GM18519 (cell line): ENCODE results near the gene GRID2.

Source experiments
- ATAC-seq: cut with Tn5 transposase; IDR thresholded peaks from one replicate; pipeline ENCODE4 v1.9.1; 2021; ENCODE audit warnings: mild to moderate bottlenecking, moderate library complexity; ENCODE audit not compliant: unreplicated experiment, low FRiP score

GRID2 gene

GRCh38 chr4:92872604-92873003 lies 568.8 kb downstream of the GRID2 start:
- ATAC-seq = no peak

DNA sequence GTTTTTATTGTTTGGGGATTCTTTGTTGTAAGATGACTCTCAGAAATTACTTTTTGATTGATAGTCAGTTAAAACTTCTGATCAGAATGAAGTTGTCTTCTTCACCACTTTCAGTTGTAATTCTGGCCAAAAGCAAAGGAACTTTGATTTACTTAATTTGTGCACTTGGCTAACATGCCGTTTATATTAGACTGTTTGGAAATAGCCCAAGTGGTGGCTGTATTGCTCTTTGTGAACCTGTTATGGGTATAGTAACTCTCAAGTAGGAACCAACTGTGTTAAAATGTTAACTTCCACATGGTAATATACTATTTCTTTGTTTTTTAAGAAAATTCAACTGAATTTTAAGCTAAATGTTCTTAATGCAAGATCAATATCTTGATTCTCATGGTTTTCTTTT lies 581.9 kb downstream of the GRID2 start:
- ATAC-seq = no peak

- ATAC-seq = no peak
Observed at GRCh38 chr4:92952426-92952825, 648.7 kb downstream of the GRID2 start.

DNA sequence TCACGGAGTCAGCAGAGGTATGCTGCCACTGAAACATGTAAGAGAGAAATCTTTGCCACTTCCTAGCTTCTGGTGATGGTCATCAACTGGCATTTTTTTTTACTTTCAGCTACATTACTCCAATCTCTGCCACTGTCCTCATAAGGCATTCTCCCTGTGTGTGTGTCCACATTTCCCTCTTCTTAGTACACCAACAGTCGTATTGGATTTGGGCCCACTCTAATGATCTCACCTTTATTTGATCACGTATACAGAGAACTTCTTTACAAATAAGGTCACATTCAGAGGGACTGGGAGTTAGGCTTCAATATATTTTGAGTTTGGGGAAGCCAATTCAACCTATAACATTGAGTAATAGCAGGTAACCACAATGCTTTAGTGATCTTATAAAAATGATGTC lies 649.1 kb downstream of the GRID2 start:
- no peak for ATAC-seq

- no peak for ATAC-seq
Observed at GRCh38 chr4:92953462-92953861, 649.7 kb downstream of the GRID2 start.

DNA sequence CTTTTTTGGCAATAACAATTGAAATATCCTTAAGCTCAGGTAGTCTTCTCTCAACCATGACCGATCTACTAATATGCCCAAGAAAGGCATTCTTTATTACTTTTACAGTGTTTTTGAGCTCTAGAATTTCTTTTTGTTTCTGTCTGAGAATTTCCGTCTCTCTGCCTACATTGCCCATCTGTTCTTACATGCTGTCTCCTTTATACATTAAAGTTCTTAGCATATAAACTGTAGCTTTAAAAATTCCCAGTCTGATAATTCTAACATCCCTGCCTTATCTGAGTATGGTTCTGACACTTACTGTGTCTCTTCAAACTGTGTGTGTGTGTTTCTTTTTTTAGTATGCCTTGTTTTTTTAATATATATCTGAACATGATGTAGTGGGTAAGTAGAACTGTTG lies 658.1 kb downstream of the GRID2 start:
- ATAC-seq = no peak

DNA sequence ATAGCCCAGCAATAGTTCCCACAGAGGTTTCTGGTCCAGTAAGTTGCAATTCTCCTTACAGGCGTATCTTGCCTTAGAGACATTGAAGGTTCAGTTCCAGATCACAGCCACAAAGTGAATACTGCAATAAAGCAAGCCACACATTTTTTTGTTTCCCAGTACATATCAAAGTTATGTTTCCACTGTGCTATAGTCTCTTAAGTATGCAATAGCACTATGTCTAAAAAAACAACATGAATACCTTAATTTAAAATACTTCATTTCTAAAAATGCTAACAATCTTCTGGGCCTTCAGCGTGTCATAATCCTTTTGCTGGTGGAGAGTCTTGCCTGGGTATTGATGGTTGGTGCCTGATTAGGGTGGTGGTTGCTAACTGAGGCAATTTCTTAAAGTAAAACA lies 659.1 kb downstream of the GRID2 start:
- no peak for ATAC-seq

- no peak for ATAC-seq
Observed at GRCh38 chr4:92968556-92968955, 664.8 kb downstream of the GRID2 start.

DNA sequence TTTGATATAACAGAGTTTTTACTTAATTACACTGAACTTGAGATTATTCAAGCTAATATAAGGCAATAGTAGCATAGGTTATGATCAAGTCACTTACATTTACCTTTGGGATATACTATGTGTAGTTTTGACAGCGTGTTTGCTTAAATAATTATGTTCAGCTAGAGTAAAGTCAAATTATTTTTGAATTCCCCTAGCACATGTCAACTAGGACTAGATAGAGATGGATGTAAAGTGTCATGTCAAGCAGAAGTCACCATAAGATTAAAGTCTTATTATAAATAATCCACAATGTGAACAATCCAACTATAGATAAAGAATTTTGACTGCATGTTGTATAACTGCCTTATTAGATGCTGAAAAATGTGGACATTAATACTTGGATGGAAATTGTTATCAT lies 665.2 kb downstream of the GRID2 start:
- ATAC-seq = no peak

DNA sequence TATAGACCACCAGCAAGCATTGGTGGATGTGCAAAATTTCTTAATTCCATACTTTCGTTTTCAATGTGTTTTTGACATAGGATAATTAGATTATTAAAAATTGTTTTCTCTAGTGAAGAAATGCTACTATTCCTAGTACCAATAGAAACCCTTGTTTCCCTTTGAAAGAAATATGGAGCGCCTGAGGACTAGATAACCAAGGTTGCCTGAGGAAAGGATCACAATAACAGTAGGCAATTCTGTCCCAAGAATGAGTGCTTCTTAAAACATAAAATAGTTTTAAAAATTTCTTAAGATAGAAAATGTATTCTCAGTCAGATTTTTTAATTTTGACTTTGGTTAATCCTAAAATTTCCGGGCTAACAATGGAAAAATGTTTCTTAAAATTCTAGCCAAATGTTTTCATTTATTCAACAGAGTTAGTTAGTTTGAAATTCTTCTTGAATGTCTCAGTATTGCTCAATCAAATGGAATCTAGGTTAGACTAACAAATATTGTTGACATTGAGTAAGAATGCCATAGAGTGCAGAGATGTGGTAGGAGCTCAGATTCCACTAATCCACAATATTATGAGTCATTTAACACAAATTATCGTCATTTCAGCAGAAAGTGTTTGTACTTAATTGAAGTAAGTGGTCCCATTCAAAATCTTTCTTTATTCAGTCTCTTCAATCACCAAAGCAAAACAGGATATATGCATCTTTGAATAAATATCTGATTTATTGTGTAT lies 666.0 kb downstream of the GRID2 start:
- no peak for ATAC-seq

DNA sequence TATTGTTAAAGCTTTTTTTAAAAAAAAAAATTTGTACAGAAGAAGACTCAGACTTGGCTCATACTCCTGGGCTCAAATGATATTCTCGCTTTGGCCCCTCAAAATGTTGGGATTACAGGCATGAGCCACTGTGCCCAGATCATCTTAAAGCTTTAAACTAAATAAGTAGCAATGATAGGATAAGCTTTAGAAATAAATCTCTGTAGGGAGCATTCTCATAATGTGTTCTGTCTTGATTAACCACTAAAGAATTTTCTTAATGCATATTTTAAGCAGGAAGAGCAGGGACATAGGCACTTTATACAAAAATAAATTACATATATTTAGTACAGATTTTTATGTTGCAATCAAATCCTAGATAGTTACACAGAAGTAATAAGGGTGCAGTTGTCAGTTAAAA lies 667.2 kb downstream of the GRID2 start:
- ATAC-seq = no peak

- no peak for ATAC-seq
Observed at GRCh38 chr4:92988301-92988700, 684.5 kb downstream of the GRID2 start.

GRCh38 chr4:92992758-92993157 lies 689.0 kb downstream of the GRID2 start:
- ATAC-seq = no peak

DNA sequence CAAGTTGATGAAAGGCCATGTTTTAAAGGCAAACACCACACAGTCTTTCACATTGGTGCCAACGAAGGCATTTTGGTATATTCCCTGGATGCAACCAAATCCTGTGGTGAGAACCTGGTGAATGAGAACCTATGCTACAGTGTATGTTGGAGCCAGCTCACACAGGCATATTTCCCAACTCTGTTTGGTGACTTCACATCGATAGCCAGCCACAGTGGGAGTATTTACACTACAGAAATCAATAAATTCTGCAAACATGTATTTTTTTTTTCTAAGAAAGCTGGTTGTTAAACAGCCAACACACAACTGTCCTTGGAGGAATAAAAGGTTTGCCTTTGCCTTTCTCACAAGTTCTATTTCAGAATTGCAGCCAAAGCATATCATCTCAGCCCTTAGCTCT lies 691.0 kb downstream of the GRID2 start:
- no peak for ATAC-seq

GRCh38 chr4:92996533-92996932 lies 692.8 kb downstream of the GRID2 start:
- no peak for ATAC-seq

- no peak for ATAC-seq
Observed at GRCh38 chr4:93000910-93001309, 697.1 kb downstream of the GRID2 start.

GRCh38 chr4:93002240-93002639 lies 698.5 kb downstream of the GRID2 start:
- no peak for ATAC-seq

GRCh38 chr4:93016350-93016749 lies 712.6 kb downstream of the GRID2 start:
- no peak for ATAC-seq

GRCh38 chr4:93018243-93018642 lies 714.5 kb downstream of the GRID2 start:
- ATAC-seq = no peak

DNA sequence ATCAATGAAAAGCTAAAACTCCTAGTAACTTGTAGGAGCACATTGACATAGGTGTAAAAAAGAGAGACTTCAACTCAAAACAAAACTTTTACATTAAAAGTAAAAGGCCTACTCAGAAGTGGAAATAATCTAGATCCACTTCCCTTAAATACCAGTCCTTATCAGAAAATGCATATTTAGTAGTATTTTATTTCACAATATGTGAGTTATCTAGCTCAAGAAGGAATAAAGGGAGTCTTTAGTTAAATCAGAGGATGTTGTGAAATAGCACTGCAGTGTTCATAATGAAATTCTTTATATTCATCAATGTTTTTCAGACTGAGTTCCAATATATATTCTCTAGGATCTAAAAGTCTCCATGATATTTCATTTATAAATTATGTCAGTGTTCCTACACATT lies 715.0 kb downstream of the GRID2 start:
- no peak for ATAC-seq

DNA sequence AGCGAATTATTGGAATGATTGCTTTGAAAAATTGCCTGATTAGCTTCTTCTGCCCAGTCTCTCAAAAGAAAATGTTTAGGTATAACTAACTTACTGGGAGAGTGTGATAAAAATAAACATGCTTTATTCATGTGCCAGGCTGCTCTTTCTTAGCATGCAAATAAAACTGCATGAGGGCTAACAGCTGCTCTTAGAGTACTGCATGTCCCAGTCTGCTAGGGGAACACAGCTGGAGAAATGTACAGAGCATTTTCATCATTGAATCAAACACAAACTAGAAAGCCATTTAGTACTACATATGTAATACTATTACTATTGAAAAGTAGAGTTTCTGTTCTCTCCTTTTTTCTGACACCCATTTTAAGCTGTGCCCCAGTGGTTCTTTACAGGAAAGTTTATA lies 726.0 kb downstream of the GRID2 start:
- ATAC-seq = no peak

DNA sequence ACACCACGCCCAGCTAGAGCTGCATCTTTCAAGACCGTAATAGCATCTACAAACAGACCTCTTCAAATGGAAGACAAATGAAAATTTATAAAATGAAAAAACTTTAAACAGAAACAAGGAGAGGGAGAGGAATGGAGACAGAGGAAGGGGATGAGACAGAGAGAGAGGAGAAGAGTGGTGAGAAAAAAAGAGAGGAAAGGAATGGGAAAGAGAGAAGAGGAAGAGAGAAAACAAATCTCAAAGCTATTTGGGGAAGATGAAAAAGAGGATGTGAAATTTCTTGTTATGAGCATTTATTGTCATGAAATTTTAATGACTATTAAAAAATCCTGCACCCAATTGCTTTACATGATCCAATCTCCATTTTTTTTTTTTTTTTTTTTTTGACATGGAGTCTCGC lies 726.9 kb downstream of the GRID2 start:
- ATAC-seq = no peak
